IPS DF 6.9 (cell line): ENCODE data around the gene SLC39A11.
"Not testable (repeated sequence)": the region's sequence is repeated elsewhere in the genome, so short reads cannot be mapped to it uniquely, and the experiment has no call there.

ENCODE experiments used
- DNase-seq: peaks from one replicate; pipeline ENCODE4 v3.0.0-alpha.2; 2013; ENCODE audit warnings: low read depth, low spot score
- H3K27ac ChIP-seq: one replicate; pipeline ENCODE4 v1.5.1; 2013; ENCODE audit warnings: low read length, control low read depth
- H3K27me3 ChIP-seq: 2 replicates; pipeline ENCODE4 v1.6.1; 2013; ENCODE audit warnings: mild to moderate bottlenecking, low read length; ENCODE audit not compliant: control insufficient read depth, insufficient read depth
- H3K36me3 ChIP-seq: 2 replicates; pipeline ENCODE4 v1.6.1; 2013; ENCODE audit warnings: low read length; ENCODE audit not compliant: control insufficient read depth, insufficient read depth
- H3K4me1 ChIP-seq: 2 replicates; pipeline ENCODE4 v1.6.1; 2013; ENCODE audit warnings: low read length; ENCODE audit not compliant: control insufficient read depth, insufficient read depth
- H3K4me3 ChIP-seq: 2 replicates; pipeline ENCODE4 v1.5.1; 2013; ENCODE audit warnings: mild to moderate bottlenecking, low read length
- H3K9me3 ChIP-seq: 2 replicates; pipeline ENCODE4 v1.6.1; 2013; ENCODE audit warnings: low read length, inconsistent platforms; ENCODE audit not compliant: control insufficient read depth, insufficient read depth
- WGBS: extraction: QIAGEN DNeasy Blood & Tissue Kit; methylation state at CpG from one replicate; pipeline ENCODE4 v1.1.7; 2013; ENCODE audit warnings: mixed read lengths, missing lambda C conversion rate; ENCODE audit not compliant: insufficient read length, insufficient coverage; 5-methylcytosine and 5-hydroxymethylcytosine counted together

The SLC39A11 gene

GRCh38 chr17:73092523-73093135, at the start of gene SLC39A11:
TSS of gene SLC39A11 (minus strand) at chr17:73092688. CDS start at chr17:73088764, 3,924 bp downstream.
- H3K9me3 ChIP-seq, result no peaks in the 10 kb centered on the region
- H3K4me3 ChIP-seq, result peak within 1 kb of the TSS; percentile 61
- no CpG with 5 or more reads among the region's 23 CpGs for WGBS
- peak; percentile 82 for DNase-seq
- no peaks in the 10 kb centered on the region for H3K27me3 ChIP-seq
- 0 out of 2 replicates have a peak, but pooled peaks cover 2% of the 10 kb centered on the region for H3K4me1 ChIP-seq
- H3K27ac ChIP-seq, result no peak within 1 kb of the TSS
- no peaks in the 10 kb centered on the region for H3K36me3 ChIP-seq

GRCh38 chr17:73141411-73141810, 48.9 kb upstream of the SLC39A11 start:
- no peak for DNase-seq
- WGBS, result no CpG with 5 or more reads among the region's 6 CpGs
- Histone ChIP-seq H3K27me3 (no peaks in the 10 kb centered on the region), H3K27ac (no peak overlapping the region), H3K4me1 (no peaks in the 10 kb centered on the region), H3K9me3 (no peaks in the 10 kb centered on the region; the same call in 1 of the 2 replicates), H3K4me3 (no peak overlapping the region), H3K36me3 (no peaks in the 10 kb centered on the region)

DNA sequence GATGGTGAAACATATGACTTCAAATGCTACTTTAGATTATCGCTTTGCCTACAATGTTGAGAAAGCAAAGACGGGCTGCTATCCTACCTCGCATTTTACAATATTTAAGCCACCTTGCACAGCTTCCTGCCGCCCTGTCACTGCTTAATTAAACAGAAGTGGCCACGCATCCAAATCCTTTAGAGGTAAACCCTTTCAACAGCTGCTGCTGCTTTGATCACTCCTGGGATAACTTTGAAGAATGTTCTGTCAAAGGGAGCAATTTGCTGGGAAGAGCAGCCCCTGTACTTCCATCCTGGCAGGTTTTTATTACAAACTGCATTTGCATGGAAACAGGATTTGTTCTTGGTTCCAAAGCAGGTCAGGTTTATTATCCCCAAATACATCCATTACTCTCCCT, 48.1 kb upstream of the SLC39A11 start:
- Histone ChIP-seq H3K9me3 (no peaks in the 10 kb centered on the region; the same call in 1 of the 2 replicates), H3K4me3 (no peak overlapping the region), H3K36me3 (no peaks in the 10 kb centered on the region), H3K4me1 (no peaks in the 10 kb centered on the region), H3K27me3 (no peaks in the 10 kb centered on the region), H3K27ac (no peak overlapping the region)
- no CpG with 5 or more reads among the region's 5 CpGs for WGBS
- DNase-seq, result no peak

GRCh38 chr17:73139296-73139695, 46.8 kb upstream of the SLC39A11 start:
- Histone ChIP-seq H3K27me3 (no peaks in the 10 kb centered on the region), H3K27ac (no peak overlapping the region), H3K36me3 (no peaks in the 10 kb centered on the region), H3K9me3 (no peaks in the 10 kb centered on the region), H3K4me1 (no peaks in the 10 kb centered on the region), H3K4me3 (no peak overlapping the region)
- DNase-seq, result no peak
- WGBS, result no CpG with 5 or more reads among the region's 4 CpGs

GRCh38 chr17:73138541-73139138, 46.2 kb upstream of the SLC39A11 start:
- H3K27ac ChIP-seq, result no peak overlapping the region
- H3K27me3 ChIP-seq, result no peaks in the 10 kb centered on the region
- no CpG with 5 or more reads among the region's 11 CpGs for WGBS
- no peaks in the 10 kb centered on the region for H3K4me1 ChIP-seq
- no peaks in the 10 kb centered on the region for H3K36me3 ChIP-seq
- no peaks in the 10 kb centered on the region for H3K9me3 ChIP-seq
- no peak overlapping the region for H3K4me3 ChIP-seq
- no peak for DNase-seq

DNA sequence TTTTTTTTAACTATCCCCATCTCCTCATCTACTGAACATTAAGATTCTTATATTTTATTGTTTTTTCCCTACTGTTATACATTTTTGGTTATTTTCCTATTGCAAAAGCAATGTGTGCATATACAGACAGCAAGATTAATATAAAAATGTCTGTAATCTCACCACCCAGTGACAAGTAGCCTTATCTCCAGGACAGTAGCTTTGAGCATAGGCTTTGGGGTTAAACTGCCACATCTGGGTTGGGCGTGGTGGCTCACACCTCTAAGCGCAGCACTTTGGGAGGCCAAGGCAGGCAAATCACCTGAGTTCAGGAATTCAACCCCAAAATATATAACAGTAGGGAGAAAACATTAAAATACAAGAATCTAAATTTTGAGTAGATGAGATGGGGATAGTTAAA, 44.9 kb upstream of the SLC39A11 start:
- Histone ChIP-seq H3K27ac (no peak overlapping the region), H3K9me3 (no peaks in the 10 kb centered on the region), H3K4me3 (no peak overlapping the region), H3K27me3 (no peaks in the 10 kb centered on the region), H3K4me1 (no peaks in the 10 kb centered on the region), H3K36me3 (no peaks in the 10 kb centered on the region)
- DNase-seq, result no peak
- no CpG with 5 or more reads among the region's 2 CpGs for WGBS

DNA sequence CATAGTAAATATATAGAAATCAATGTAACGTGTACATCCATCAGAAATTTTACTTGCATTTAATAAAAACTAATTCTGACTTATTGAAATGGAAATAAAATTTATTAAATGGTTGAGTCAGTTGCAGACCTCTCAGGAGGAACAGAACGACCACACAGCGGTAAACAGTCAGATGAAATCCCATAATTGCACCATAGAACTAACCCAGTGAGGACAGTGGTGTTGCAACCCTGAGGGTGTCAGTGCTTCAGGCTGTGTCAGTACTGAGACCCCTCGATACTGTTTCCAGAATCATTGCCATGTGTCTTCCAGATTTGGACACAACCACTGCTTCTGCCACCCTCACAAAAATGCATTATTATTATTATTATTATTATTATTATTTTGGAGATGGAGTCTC, 43.3 kb upstream of the SLC39A11 start:
- no peak for DNase-seq
- Histone ChIP-seq H3K9me3 (no peaks in the 10 kb centered on the region), H3K36me3 (no peaks in the 10 kb centered on the region), H3K27ac (no peak overlapping the region), H3K4me1 (0 out of 2 replicates have a peak, but pooled peaks cover 1% of the 10 kb centered on the region), H3K27me3 (no peaks in the 10 kb centered on the region), H3K4me3 (no peak overlapping the region)
- WGBS, result no CpG with 5 or more reads among the region's 4 CpGs

- Histone ChIP-seq H3K27ac (no peak overlapping the region), H3K9me3 (no peaks in the 10 kb centered on the region), H3K36me3 (no peaks in the 10 kb centered on the region), H3K4me1 (0 out of 2 replicates have a peak, but pooled peaks cover 1% of the 10 kb centered on the region), H3K27me3 (no peaks in the 10 kb centered on the region), H3K4me3 (no peak overlapping the region)
- DNase-seq, result no peak
- no CpG with 5 or more reads among the region's 4 CpGs for WGBS
Observed at GRCh38 chr17:73133911-73134649, 41.6 kb upstream of the SLC39A11 start.

DNA sequence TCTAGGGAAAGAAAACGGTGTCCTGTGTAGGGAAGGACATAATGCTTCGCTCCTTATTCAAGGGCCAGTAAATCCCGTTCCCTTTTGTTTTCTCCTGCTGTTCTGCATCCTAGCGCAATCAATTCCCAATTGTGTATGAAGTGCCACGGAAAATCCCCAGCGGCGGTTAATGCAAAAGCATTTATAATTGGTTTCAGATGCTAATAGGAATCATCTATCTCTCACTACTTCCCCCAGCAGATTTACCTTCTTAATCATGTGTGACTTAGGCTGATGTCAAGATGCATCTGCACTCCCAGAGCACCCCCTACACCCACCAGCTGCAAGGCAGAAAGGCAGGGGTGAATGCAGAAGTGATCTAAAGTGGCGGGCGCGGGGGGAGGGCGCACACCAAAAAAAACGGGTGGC, 39.6 kb upstream of the SLC39A11 start:
- Histone ChIP-seq H3K4me3 (no peak overlapping the region), H3K9me3 (no peaks in the 10 kb centered on the region), H3K36me3 (no peaks in the 10 kb centered on the region), H3K27me3 (no peaks in the 10 kb centered on the region), H3K4me1 (0 out of 2 replicates have a peak, but pooled peaks cover 1% of the 10 kb centered on the region), H3K27ac (no peak overlapping the region)
- WGBS, result no CpG with 5 or more reads among the region's 12 CpGs
- no peak for DNase-seq

- not testable (repeated sequence) for H3K9me3 ChIP-seq, H3K27me3 ChIP-seq, H3K27ac ChIP-seq, H3K4me1 ChIP-seq, H3K36me3 ChIP-seq, DNase-seq, H3K4me3 ChIP-seq
- no CpG with 5 or more reads among the region's 6 CpGs for WGBS
Observed at GRCh38 chr17:73131439-73131838, 39.0 kb upstream of the SLC39A11 start.
